ENCODE data around the gene EEF1AKMT3.
A peak's percentile ranks its signal among the peaks of the same experiment; 100 is the strongest.

The EEF1AKMT3 gene

GRCh38 chr12:57726151-57726883 is 46.1 kb upstream of the EEF1AKMT3 start:
- peak; percentile 55 for DNase-seq (ENCODE audit: low spot score)
- TF ChIP-seq CTCF (IDR thresholded peaks at IDR 0.05; ENCODE audit: extremely low read depth, missing control alignments) = no peak

- no peak for TF ChIP-seq CTCF (IDR thresholded peaks at IDR 0.05; ENCODE audit: extremely low read depth, missing control alignments)
- peak; percentile 36 for DNase-seq (ENCODE audit: low spot score)
These were observed 45.3 kb upstream of the EEF1AKMT3 start for GRCh38 chr12:57726884-57727757.

GRCh38 chr12:57727758-57728395 is 44.5 kb upstream of the EEF1AKMT3 start:
- no peak for TF ChIP-seq CTCF (IDR thresholded peaks at IDR 0.05; ENCODE audit: extremely low read depth, missing control alignments)
- DNase-seq (ENCODE audit: low spot score) = no peak

- DNase-seq (ENCODE audit: low spot score) = peak; percentile 13
- TF ChIP-seq CTCF (IDR thresholded peaks at IDR 0.05; ENCODE audit: extremely low read depth, missing control alignments) = no peak
These were observed 43.0 kb upstream of the EEF1AKMT3 start for GRCh38 chr12:57729321-57729844.

- no peak for DNase-seq (ENCODE audit: low spot score)
- TF ChIP-seq CTCF (IDR thresholded peaks at IDR 0.05; ENCODE audit: extremely low read depth, missing control alignments) = no peak
These were observed 41.9 kb upstream of the EEF1AKMT3 start for GRCh38 chr12:57730336-57731067.

GRCh38 chr12:57731411-57732080 is 40.9 kb upstream of the EEF1AKMT3 start:
- no peak for DNase-seq (ENCODE audit: low spot score)
- TF ChIP-seq CTCF (IDR thresholded peaks at IDR 0.05; ENCODE audit: extremely low read depth, missing control alignments) = no peak
